HG02588 (cell line): ENCODE data around the gene DNMT3B.

Experiments
- ATAC-seq: cut with Tn5 transposase; IDR thresholded peaks from one replicate; pipeline ENCODE4 v1.9.1; 2021; ENCODE audit warnings: mild to moderate bottlenecking, moderate library complexity; ENCODE audit not compliant: unreplicated experiment

DNMT3B gene

DNA sequence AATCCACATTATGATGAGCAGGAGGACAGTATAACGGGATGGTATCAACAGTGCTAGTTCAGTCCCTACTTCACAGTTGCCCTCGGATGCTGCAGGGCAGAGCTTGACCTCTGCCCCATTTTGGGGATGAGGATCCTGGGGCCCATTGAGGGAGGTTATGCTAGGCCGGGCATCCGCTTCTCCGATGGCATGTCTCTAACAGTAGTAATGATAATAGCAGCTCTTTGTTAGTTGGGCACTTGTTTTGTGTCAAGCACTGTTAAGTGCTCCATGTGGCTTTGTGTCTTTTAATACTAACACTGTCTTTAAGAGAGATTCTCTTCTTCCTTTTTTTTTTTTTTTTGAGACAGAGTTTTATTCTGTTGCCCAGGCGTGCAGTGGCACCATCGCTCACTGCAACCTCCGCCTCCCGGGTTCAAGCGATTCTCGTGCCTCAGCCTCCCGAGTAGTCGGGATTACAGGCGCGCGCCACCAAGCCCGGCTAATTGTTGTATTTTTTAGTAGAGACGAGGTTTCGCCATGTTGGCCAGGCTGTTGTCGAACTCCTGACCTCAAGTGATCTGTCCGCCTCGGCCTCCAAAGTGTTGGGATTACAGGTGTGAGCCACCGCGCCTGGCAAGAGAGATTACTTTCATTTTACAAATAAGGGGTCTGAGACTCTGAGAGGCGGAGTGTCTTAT is 58.7 kb downstream of the DNMT3B start:
- ATAC-seq: no peak

- no peak for ATAC-seq
Observed at GRCh38 chr20:32822225-32822624, 60.0 kb downstream of the DNMT3B start.

GRCh38 chr20:32823078-32823477 is 60.9 kb downstream of the DNMT3B start:
- ATAC-seq: no peak

DNA sequence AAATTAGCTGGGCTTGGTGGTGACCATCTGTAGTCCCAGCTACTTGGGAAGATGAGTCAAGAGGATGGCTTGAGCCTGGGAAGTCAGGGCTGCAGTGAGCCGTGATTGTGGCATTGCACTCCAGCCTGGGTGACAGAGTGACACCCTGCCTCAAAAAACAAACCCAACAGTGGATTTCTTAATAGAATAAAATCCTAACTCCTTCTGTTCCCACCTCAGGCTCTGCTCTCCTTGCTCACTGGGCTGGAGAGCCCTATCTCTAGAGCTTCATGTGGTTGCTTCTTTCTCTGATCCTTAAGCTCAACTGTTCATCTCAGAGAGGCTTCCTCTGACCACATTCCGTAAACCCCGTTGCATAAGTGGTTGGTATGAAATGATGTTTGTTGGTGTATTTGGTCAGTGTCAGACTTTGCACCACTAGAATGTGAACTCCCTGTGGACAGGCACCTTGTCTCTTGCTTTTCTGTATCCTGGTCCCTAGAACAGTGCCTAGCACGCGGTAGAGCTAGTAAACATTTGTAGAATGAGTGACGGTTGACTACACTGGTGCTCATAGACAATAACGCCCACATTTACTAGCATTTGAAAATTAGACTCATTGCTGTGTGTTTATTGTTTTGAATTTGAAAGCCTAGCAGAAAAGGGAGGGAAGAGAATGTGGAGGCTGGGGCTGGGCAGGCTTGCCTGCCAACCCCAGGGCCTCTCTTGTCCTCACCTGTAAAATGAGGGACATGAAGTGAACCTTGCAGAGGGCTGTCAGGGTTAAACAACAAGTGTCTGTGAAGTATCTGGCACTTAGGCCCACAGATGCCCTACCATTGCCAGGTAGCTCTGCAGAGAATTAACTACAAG is 61.8 kb downstream of the DNMT3B start:
- ATAC-seq: no peak

- ATAC-seq: no peak
Observed at GRCh38 chr20:32828029-32828680, 66.0 kb downstream of the DNMT3B start.

DNA sequence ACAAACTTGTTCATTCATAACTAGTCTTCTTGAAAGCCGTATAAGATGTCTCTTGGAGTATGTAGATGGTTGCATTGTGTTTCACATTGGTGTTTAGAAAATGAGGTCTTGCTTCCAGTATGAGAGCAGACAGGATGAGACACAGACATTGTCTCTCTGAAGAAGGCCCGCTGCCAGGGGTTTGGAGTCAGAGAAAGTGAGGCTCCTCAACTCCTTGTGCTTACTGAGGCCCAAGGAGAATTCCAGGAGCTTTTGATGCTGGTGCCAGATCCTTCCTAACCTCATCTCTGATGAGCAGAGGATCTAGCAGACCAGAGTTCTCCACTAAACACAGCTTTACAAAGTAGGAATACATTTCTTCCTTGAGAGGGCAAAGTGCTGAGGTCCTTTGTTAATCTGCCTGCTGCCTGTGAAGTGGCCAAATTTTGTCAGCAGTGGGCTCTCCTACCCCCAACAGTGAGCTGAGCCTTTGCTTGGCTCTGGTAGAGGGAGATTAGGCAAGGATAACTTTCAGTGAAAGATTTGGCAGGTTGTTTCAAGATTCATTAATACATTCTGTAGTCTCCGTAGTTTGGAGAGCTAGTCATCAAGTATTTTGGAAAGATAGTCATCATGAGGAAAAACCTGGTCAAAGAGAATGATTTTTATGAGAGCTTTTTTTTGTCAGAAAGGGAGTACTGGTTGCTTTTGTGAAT is 67.3 kb downstream of the DNMT3B start:
- ATAC-seq: no peak

DNA sequence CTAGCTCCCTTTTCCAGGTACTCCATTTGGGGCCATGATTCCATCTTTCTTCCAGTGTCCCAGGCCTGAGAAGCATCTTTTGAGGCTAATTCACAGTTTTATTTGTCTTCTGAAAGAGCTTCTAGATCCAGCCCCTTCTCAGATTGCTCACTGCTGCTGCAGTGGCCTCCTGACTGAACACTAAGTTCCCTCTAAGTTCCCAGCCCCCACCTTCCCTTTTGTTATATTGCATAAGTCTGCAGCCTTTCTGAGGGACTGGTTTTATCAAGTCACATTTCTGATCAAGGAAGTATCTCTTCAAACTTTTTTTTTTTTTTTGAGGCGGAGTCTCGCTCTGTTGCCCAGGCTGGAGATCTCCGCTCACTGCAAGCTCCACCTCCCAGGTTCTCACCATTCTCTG is 68.3 kb downstream of the DNMT3B start:
- no peak for ATAC-seq

- ATAC-seq: no peak
Observed at GRCh38 chr20:32831982-32832381, 69.8 kb downstream of the DNMT3B start.

DNA sequence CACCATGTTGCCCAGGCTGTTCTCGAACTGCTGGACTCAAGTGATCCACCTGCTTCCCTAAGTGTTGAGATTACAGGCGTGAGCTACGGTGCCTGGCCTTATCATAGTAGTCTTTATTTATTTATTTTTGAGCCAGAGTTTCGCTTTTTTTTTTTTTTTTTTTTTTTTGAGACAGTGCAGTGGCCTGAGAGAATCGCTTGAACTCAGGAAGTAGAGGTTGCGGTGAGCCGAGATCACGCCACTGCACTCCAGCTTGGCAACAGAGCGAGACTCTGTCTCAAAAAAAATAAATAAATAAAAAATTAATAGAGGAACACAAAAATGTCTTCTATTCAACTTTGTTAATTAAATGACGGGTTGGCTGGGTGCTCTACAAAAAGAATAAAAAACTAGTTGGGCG is 70.5 kb downstream of the DNMT3B start:
- ATAC-seq: no peak

DNA sequence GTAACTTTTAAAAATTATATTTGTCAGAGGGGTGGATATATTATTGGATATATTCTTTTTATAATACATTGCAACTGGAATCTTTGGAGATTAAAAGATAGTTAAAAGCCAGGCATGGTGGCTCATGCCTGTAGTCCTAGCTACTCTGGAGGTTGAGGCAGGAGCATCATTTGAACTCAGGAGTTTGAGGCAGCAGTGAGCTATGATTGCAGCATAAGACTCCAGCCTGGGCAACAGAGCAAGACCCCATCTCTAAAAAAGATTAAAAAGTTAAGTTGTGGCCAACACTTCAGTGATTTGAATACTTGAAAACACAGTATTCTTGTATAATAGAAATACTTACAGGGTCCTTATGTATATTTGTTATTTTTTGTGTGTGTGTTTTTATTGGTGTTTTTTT is 72.8 kb downstream of the DNMT3B start:
- ATAC-seq: no peak

- no peak for ATAC-seq
Observed at GRCh38 chr20:32837157-32837556, 75.0 kb downstream of the DNMT3B start.

DNA sequence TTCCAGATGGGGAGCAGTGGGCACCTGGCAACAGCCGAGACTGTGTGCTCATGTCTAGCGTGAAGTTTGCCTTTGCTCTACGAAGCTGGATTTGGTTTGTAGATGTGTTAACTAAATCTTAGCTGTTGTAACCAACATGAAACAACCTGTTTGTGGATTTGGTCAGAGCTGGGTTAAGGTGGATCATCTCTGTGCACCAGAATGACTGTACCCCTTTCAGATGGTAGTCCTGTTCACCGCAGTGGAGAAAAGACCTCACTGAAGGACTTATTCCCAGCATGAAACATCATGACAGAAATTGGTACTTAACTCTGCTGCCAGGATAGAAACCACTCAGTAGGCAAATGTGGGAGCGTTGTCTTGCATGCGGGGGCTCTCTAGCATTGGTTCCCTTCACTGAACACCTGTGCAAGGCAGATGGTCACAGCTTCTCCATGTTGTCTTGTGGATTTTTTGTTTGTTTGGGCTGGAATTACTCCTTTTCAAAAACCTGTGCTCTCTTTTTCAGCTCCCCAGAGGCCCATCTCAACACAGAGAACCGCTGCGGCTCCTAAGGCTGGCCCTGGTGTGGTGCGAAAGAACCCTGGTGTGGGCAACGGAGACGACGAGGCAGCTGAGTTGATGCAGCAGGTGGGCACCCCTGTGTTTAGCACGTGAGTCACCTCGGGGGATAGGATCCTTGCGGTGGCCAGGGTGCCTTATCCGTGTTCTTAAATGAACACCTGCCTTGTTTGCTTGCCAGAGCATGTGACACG is 77.2 kb downstream of the DNMT3B start:
- no peak for ATAC-seq

- ATAC-seq: no peak
Observed at GRCh38 chr20:32839982-32840285, 77.7 kb downstream of the DNMT3B start.

DNA sequence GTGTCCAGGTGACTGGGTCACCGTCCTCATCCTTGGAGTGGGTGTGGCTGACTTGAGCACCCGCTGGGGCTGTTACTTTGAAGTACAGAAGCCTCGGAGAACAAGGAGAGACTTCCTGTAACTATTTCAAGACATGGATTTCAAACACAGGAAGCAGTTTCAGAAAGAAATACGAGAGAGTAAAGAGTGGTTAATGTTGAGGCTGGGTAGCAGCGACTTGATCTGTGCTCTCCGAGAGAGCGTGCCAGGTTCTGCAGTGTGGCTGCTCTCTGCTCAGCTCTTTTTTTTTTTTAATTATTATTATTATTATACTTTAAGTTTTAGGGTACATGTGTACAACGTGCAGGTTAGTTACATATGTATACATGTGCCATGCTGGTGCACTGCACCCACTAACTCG is 79.0 kb downstream of the DNMT3B start:
- ATAC-seq: no peak

DNA sequence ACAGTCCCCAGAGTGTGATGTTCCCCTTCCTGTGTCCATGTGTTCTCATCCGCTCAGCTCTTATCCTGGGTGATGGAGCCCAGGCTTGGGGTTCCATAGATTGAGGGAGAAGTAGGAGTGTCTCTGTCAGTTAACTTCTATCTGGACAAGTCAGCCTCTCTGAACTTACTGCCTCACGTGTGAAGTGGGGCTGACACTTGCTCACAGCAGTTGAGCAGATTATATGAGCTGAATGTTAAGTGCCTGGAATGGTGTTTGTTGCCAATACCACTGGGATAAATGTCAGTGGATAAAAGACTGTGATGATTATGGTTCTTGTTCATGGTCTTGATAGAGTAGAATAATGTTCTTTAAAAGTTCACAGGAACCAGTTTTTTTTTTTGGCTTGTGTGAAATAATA is 79.4 kb downstream of the DNMT3B start:
- no peak for ATAC-seq

GRCh38 chr20:32842688-32843524 is 80.7 kb downstream of the DNMT3B start:
- no peak for ATAC-seq

DNA sequence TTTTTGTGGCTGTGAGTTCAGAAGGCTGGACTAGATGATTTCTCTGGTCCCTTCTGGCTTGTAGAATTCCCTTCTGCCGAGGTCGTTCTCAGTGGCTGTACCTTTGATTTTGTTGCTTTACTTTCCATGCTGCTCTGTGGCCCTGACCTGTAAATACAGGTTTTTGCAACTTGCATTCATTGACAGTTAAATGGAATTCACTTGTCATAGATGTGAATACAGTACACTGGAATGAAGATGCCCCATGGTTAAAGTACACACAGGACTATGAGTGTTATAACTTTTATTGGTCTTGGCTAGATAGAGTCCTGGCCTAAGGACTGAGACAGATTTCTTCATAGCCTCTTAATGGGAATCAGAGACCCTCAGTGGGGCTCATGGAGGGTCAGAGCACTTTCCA is 83.6 kb downstream of the DNMT3B start:
- ATAC-seq: no peak

- no peak for ATAC-seq
Observed at GRCh38 chr20:32846852-32847251, 84.7 kb downstream of the DNMT3B start.

GRCh38 chr20:32847964-32848363 is 85.8 kb downstream of the DNMT3B start:
- ATAC-seq: no peak

- no peak for ATAC-seq
Observed at GRCh38 chr20:32848846-32849245, 86.7 kb downstream of the DNMT3B start.
